GM21619 (cell line): ENCODE data around the gene RWDD3.

Experiments
- ATAC-seq: cut with Tn5 transposase; IDR thresholded peaks from one replicate; pipeline ENCODE4 v1.9.1; 2021; ENCODE audit not compliant: unreplicated experiment

Gene RWDD3

GRCh38 chr1:95229706-95230105 is 4.3 kb upstream of the RWDD3 start:
- ATAC-seq: no peak

GRCh38 chr1:95230256-95230655 is 3.8 kb upstream of the RWDD3 start:
- no peak for ATAC-seq

GRCh38 chr1:95230768-95231191 is 3.2 kb upstream of the RWDD3 start:
- ATAC-seq: no peak

- ATAC-seq: no peak
Observed at GRCh38 chr1:95232646-95233318, 1.2 kb upstream of the RWDD3 start.

GRCh38 chr1:95233319-95233736 is 682 bp upstream of the RWDD3 start:
- ATAC-seq: no peak

GRCh38 chr1:95236784-95237575 is 3.0 kb downstream of the RWDD3 start:
- no peak for ATAC-seq

GRCh38 chr1:95237981-95238703 is 4.1 kb downstream of the RWDD3 start:
- no peak for ATAC-seq

GRCh38 chr1:95245029-95245428 is 11.0 kb downstream of the RWDD3 start:
- no peak for ATAC-seq

- no peak for ATAC-seq
Observed at GRCh38 chr1:95246511-95246910, 12.5 kb downstream of the RWDD3 start.

GRCh38 chr1:95247607-95248006 is 13.6 kb downstream of the RWDD3 start:
- no peak for ATAC-seq

GRCh38 chr1:95249916-95250315 is 15.9 kb downstream of the RWDD3 start:
- ATAC-seq: no peak

GRCh38 chr1:95252422-95252821 is 18.4 kb downstream of the RWDD3 start:
- ATAC-seq: no peak

- no peak for ATAC-seq
Observed at GRCh38 chr1:95254959-95255358, 20.9 kb downstream of the RWDD3 start.

GRCh38 chr1:95255826-95256225 is 21.8 kb downstream of the RWDD3 start:
- no peak for ATAC-seq

GRCh38 chr1:95257758-95258157 is 23.7 kb downstream of the RWDD3 start:
- no peak for ATAC-seq

- no peak for ATAC-seq
Observed at GRCh38 chr1:95259245-95259644, 25.2 kb downstream of the RWDD3 start.

- ATAC-seq: no peak
Observed at GRCh38 chr1:95262913-95263312, 28.9 kb downstream of the RWDD3 start.

GRCh38 chr1:95263450-95263849 is 29.4 kb downstream of the RWDD3 start:
- ATAC-seq: no peak

GRCh38 chr1:95265106-95265505 is 31.1 kb downstream of the RWDD3 start:
- no peak for ATAC-seq

GRCh38 chr1:95276429-95276828 is 42.4 kb downstream of the RWDD3 start:
- no peak for ATAC-seq

GRCh38 chr1:95278173-95279006 is 44.4 kb downstream of the RWDD3 start:
- peak; percentile 77 for ATAC-seq
